Stimulated activated CD4-positive, alpha-beta T cell treated with anti-CD3 and anti-CD28 coated beads, Interleukin-12 subunit alpha, Interleukin-12 subunit beta, amount 100 ng/mL, for 4 hours (primary cell): ENCODE results near the gene CAV3.

ENCODE experiments used
- DNase-seq: peaks from one replicate; pipeline ENCODE4 v3.0.0-alpha.2; 2020

The CAV3 gene

GRCh38 chr3:8762607-8763377, 29.2 kb downstream of the CAV3 start:
- no peak for DNase-seq

- DNase-seq, result no peak
Observed at GRCh38 chr3:8764528-8764927, 30.9 kb downstream of the CAV3 start.

GRCh38 chr3:8765528-8765927, 31.9 kb downstream of the CAV3 start:
- no peak for DNase-seq

- DNase-seq, result no peak
Observed at GRCh38 chr3:8766148-8766547, 32.5 kb downstream of the CAV3 start.

GRCh38 chr3:8767256-8767666, 33.7 kb downstream of the CAV3 start:
- no peak for DNase-seq

- no peak for DNase-seq
Observed at GRCh38 chr3:8767667-8768363, 34.2 kb downstream of the CAV3 start.

GRCh38 chr3:8768364-8769087, 34.9 kb downstream of the CAV3 start:
- no peak for DNase-seq

- DNase-seq, result peak; percentile 59
Observed at GRCh38 chr3:8769088-8769822, 35.7 kb downstream of the CAV3 start, which contains the start of gene OXTR. OXTR (minus strand) TSS chr3:8769613; CDS start chr3:8768187, 1,426 bp downstream.

- no peak for DNase-seq
Observed at GRCh38 chr3:8773941-8774542, 40.4 kb downstream of the CAV3 start.

GRCh38 chr3:8775181-8775580, 41.6 kb downstream of the CAV3 start:
- DNase-seq, result no peak

- DNase-seq, result no peak
Observed at GRCh38 chr3:8775602-8776001, 42.0 kb downstream of the CAV3 start.

- DNase-seq, result no peak
Observed at GRCh38 chr3:8776406-8776805, 42.8 kb downstream of the CAV3 start.

- no peak for DNase-seq
Observed at GRCh38 chr3:8777201-8777977, 43.8 kb downstream of the CAV3 start.

- no peak for DNase-seq
Observed at GRCh38 chr3:8777978-8778267, 44.3 kb downstream of the CAV3 start.

- DNase-seq, result no peak
Observed at GRCh38 chr3:8778475-8778874, 44.9 kb downstream of the CAV3 start.

GRCh38 chr3:8780279-8780678, 46.7 kb downstream of the CAV3 start:
- no peak for DNase-seq

GRCh38 chr3:8784676-8785435, 51.3 kb downstream of the CAV3 start:
- DNase-seq, result no peak

- no peak for DNase-seq
Observed at GRCh38 chr3:8790529-8790928, 56.9 kb downstream of the CAV3 start.

GRCh38 chr3:8793242-8793641, 59.6 kb downstream of the CAV3 start:
- DNase-seq, result no peak

GRCh38 chr3:8794247-8794646, 60.6 kb downstream of the CAV3 start:
- no peak for DNase-seq
